Bladder microvascular endothelial cell (primary cell): ENCODE data around the gene SETD2. TPM values are rescaled to one million over a fixed set of nuclear protein-coding genes. Genes with fewer than 3 reads are reported as not detected.

Source experiments
- total RNA-seq: library from RNA; depleted of rRNA; stranded (reverse); fragments of >200 nt; gene quantifications from 2 replicates; pipeline ENCODE4 v1.2.3, GENCODE V29; 2014

Gene SETD2
- 19.6 and 49.4 TPM in 2 replicates for total RNA-seq

GRCh38 chr3:47164007-47164881 lies at the start of gene SETD2:
Gene SETD2, minus strand, starts transcription at chr3:47164113. Its CDS starts 189 bp downstream, at chr3:47163924.

GRCh38 chr3:46978985-46979944 lies 184.6 kb downstream of the SETD2 start, which contains the start of gene NBEAL2:
Gene NBEAL2, plus strand, starts transcription at chr3:46979666. Its CDS starts 196 bp downstream, at chr3:46979862.

GRCh38 chr3:46976326-46977190 lies 187.4 kb downstream of the SETD2 start, which contains the start of gene CCDC12:
Gene CCDC12, minus strand, starts transcription at chr3:46976745. Its CDS starts 13 bp downstream, at chr3:46976732.

Other genes starting within 250 kb of the SETD2 start
- 36.8 and 40.6 TPM in 2 replicates for gene CCDC12, start 187.4 kb downstream of the SETD2 start, total RNA-seq
- 21.7 and 37.3 TPM in 2 replicates for gene NBEAL2, start 184.4 kb downstream of the SETD2 start, total RNA-seq
- gene KIF9, start 118.7 kb upstream of the SETD2 start, total RNA-seq, result 4.4 and 7.0 TPM in 2 replicates
- 19.1 and 32.7 TPM in 2 replicates for gene KLHL18, start 118.8 kb upstream of the SETD2 start, total RNA-seq
- 12.3 and 38.3 TPM in 2 replicates for gene PTPN23, start 216.9 kb upstream of the SETD2 start, total RNA-seq